ENCODE results near the gene NTM. TPM values are rescaled to one million over a fixed set of nuclear protein-coding genes. Genes with fewer than 3 reads are reported as not detected.
"Not testable (repeated sequence)": the region's sequence is repeated elsewhere in the genome, so short reads cannot be mapped to it uniquely, and the experiment has no call there.

Gene NTM
- total RNA-seq, 4 donors from 2014 or later: 0.40 to 3.1 (median 2.1) TPM; not detected in 1

GRCh38 chr11:132314911-132315455 lies 944.6 kb downstream of the NTM start:
- H3K27me3 ChIP-seq: no peaks in the 10 kb centered on the region

GRCh38 chr11:132315696-132316095 lies 945.3 kb downstream of the NTM start:
- no peaks in the 10 kb centered on the region for H3K4me1 ChIP-seq
- H3K4me3 ChIP-seq: no peak overlapping the region
- no peaks in the 10 kb centered on the region for H3K27me3 ChIP-seq
- no peak overlapping the region for H3K27ac ChIP-seq
- 75% methylated on average over 6 of the region's 6 CpGs; no CpG with 5 or more reads in 1 of the 2 donors for WGBS, 2 donors (ENCODE audit: low coverage in 1 of 2)
- intact Hi-C loops (cut with DNase I; ENCODE audit: low total_unique reads): no loop called here
- in situ Hi-C loops (cut with MboI; ENCODE audit: low pct_ligation_motif_present in 1 of 4, low pct_unique_long_range_greater_than_20kb in 1 of 4, low sequenced_read_pairs in 3 of 4): no loop called here
- no peaks in the 10 kb centered on the region for H3K9me3 ChIP-seq
- DNase-seq: no peak
- H3K36me3 ChIP-seq: no peaks in the 10 kb centered on the region
- TF ChIP-seq EP300 (IDR thresholded peaks at IDR 0.05; ENCODE audit: low read depth) (no peak), POLR2A (IDR thresholded peaks at IDR 0.05) (no peak), POLR2AphosphoS5 (IDR thresholded peaks at IDR 0.05) (no peak), CTCF (IDR thresholded peaks at IDR 0.05) (no peak)

More at GRCh38 chr11:132314911-132315455, 944.6 kb downstream of the NTM start:
- Histone ChIP-seq H3K4me1 (no peaks in the 10 kb centered on the region), H3K27ac (no peak overlapping the region), H3K4me3 (no peak overlapping the region), H3K36me3 (no peaks in the 10 kb centered on the region), H3K9me3 (no peaks in the 10 kb centered on the region)
- in situ Hi-C loops (cut with MboI; ENCODE audit: low pct_ligation_motif_present in 1 of 4, low pct_unique_long_range_greater_than_20kb in 1 of 4, low sequenced_read_pairs in 3 of 4): no loop called here
- intact Hi-C loops (cut with DNase I; ENCODE audit: low total_unique reads): no loop called here
- 59 to 68% methylated on average over 1 to 5 of the region's 5 CpGs for WGBS, 2 donors (ENCODE audit: low coverage in 1 of 2)
- TF ChIP-seq EP300 (IDR thresholded peaks at IDR 0.05; ENCODE audit: low read depth) (no peak), POLR2AphosphoS5 (IDR thresholded peaks at IDR 0.05) (no peak), POLR2A (IDR thresholded peaks at IDR 0.05) (no peak), CTCF (IDR thresholded peaks at IDR 0.05) (no peak)
- no peak for DNase-seq

DNA sequence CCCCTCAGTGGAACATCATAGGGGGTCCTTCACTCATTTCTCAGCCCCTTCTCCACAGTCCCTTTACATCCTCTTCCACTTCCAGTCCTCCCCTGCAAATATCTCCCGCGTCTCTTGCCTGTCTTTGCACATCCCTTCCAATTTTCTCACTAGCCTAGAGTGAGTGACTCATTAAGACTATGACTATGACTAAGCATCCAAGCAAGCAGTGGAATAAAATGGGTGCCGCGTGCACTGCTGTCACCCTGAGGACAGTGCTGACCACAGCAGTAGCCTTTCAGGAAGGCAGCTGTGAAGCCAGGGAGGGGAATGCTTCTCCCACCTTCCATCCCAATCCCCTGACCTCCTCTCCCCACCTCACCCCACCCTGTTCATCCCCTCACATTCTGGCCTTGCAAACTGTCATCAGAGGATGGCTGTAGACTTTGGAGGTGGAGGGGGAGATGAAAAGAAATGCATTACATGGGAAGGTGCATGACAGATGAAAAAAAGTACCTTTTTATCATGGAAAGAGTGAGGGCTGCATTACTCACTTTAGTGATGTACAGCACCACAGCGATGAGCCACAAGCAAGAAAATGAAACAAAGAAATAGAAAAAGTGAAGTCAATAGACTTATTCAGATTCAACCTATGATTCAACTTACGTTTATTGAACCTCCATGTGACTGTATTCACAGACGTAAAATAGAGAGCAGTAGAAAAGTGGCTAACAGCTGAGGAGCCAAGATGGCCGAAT lies 948.2 kb downstream of the NTM start:
- H3K9me3 ChIP-seq: no peaks in the 10 kb centered on the region
- H3K36me3 ChIP-seq: no peaks in the 10 kb centered on the region
- in situ Hi-C loops (cut with MboI; ENCODE audit: low pct_ligation_motif_present in 1 of 4, low pct_unique_long_range_greater_than_20kb in 1 of 4, low sequenced_read_pairs in 3 of 4) (no loop called here), intact Hi-C loops (cut with DNase I; ENCODE audit: low total_unique reads) (no loop called here)
- TF ChIP-seq POLR2A (IDR thresholded peaks at IDR 0.05) (no peak), CTCF (IDR thresholded peaks at IDR 0.05) (no peak), EP300 (IDR thresholded peaks at IDR 0.05; ENCODE audit: low read depth) (no peak), POLR2AphosphoS5 (IDR thresholded peaks at IDR 0.05) (no peak)
- no peaks in the 10 kb centered on the region for H3K27me3 ChIP-seq
- H3K4me3 ChIP-seq: no peak overlapping the region
- no peak for DNase-seq
- WGBS, 2 donors (ENCODE audit: low coverage in 1 of 2): 62 to 72% methylated on average over 5 to 8 of the region's 8 CpGs
- H3K27ac ChIP-seq: no peak overlapping the region
- no peaks in the 10 kb centered on the region for H3K4me1 ChIP-seq

DNA sequence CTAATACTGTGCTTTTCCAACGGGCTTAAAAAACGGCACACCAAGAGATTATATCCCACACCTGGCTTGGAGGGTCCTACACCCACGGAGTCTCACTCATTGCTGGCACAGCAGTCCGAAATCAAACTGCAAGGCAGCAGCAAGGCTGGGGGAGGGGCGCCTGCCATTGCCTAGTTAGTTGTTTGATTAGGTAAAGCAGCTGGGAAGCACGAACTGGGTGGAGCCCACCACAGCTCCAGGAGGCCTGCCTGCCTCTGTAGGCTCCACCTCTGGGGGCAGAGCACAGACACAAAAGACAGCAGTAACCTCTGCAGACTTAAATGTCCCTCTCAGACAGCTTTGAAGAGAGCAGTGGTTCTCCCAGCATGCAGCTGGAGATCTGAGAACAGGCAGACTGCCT lies 949.0 kb downstream of the NTM start:
- intact Hi-C loops (cut with DNase I; ENCODE audit: low total_unique reads); H3K4me3 ChIP-seq; H3K27me3 ChIP-seq; H3K36me3 ChIP-seq; H3K4me1 ChIP-seq; in situ Hi-C loops (cut with MboI; ENCODE audit: low pct_ligation_motif_present in 1 of 4, low pct_unique_long_range_greater_than_20kb in 1 of 4, low sequenced_read_pairs in 3 of 4); DNase-seq; H3K9me3 ChIP-seq; H3K27ac ChIP-seq: not testable (repeated sequence)
- 69% methylated on average over 6 of the region's 6 CpGs; no CpG with 5 or more reads in 1 of the 2 donors for WGBS, 2 donors (ENCODE audit: low coverage in 1 of 2)

Measured in transverse colon (tissue), 4 donors.